Activated T-helper 2 cell treated with anti-CD3 and anti-CD28 coated beads, Interferon-gamma antibody, Interleukin-2, Interleukin-4, amounts not matched to agents 10 μg/mL and 5 μg/mL and 100 μg/mL, durations not matched to agents 14 hours and 24 hours and 36 hours (primary cell): Measurements from ENCODE around the gene ZNF672. TPM values are rescaled to one million over a fixed set of nuclear protein-coding genes. Genes with fewer than 3 reads are reported as not detected.
A peak's percentile ranks its signal among the peaks of the same experiment; 100 is the strongest.
"Not testable (repeated sequence)": the region's sequence is repeated elsewhere in the genome, so short reads cannot be mapped to it uniquely, and the experiment has no call there.

Source experiments
- DNase-seq: peaks from one replicate; pipeline ENCODE4 v3.0.0; 2021; ENCODE audit warnings: low spot score
- H3K27ac Mint-ChIP-seq: one replicate; pipeline ENCODE4 v1.8.0; 2021; ENCODE audit warnings: mixed read lengths
- H3K27me3 Mint-ChIP-seq: one replicate; pipeline ENCODE4 v1.8.0; 2021; ENCODE audit warnings: low read depth, mixed read lengths
- H3K36me3 Mint-ChIP-seq: one replicate; pipeline ENCODE4 v1.8.0; 2021; ENCODE audit warnings: low read depth, mixed read lengths
- H3K4me1 Mint-ChIP-seq: one replicate; pipeline ENCODE4 v1.8.0; 2021; ENCODE audit warnings: low read depth, mixed read lengths
- H3K4me3 Mint-ChIP-seq: one replicate; pipeline ENCODE4 v1.8.0; 2021; ENCODE audit warnings: low read depth, mild to moderate bottlenecking, moderate library complexity, mixed read lengths
- H3K9me3 Mint-ChIP-seq: one replicate; pipeline ENCODE4 v1.8.0; 2021; ENCODE audit warnings: mixed read lengths
- intact Hi-C: fragments of 100-400 bp; cut with micrococcal nuclease; formaldehyde crosslinking; loops from one replicate; pipeline ENCODE4 v1.15.1; 2023
- total RNA-seq: library from RNA; stranded (reverse); gene quantifications from 2 replicates; pipeline ENCODE4 v1.2.3, GENCODE V29; 2022

The ZNF672 gene
- 46.0 and 51.6 TPM in 2 replicates for total RNA-seq

GRCh38 chr1:248837781-248838356, at the start of gene ZNF672:
Gene ZNF672, plus strand, starts transcription at chr1:248838224. Its CDS starts 9,051 bp downstream, at chr1:248847275.
- Mint-ChIP-seq H3K27me3 (peaks cover 2% of the 10 kb centered on the region), H3K9me3 (no peaks in the 10 kb centered on the region), H3K4me1 (peaks cover 21% of the 10 kb centered on the region), H3K4me3 (no peak within 1 kb of the TSS), H3K27ac (peak within 1 kb of the TSS; percentile 90), H3K36me3 (peaks cover 7% of the 10 kb centered on the region)
- intact Hi-C loops, result loop anchor here (1.0 kb wide), 4 partner anchors 12 to 68 kb away; partner anchors contain the start of gene PGBD2
- peak; percentile 93 for DNase-seq

GRCh38 chr1:248788327-248788726, 49.7 kb upstream of the ZNF672 start:
- no peaks in the 10 kb centered on the region for H3K9me3 Mint-ChIP-seq
- DNase-seq, result no peak
- peaks cover 6% of the 10 kb centered on the region for H3K4me1 Mint-ChIP-seq

GRCh38 chr1:248789337-248789736, 48.7 kb upstream of the ZNF672 start:
- H3K36me3 Mint-ChIP-seq, H3K9me3 Mint-ChIP-seq, DNase-seq, intact Hi-C loops, H3K27ac Mint-ChIP-seq, H3K4me3 Mint-ChIP-seq, H3K27me3 Mint-ChIP-seq: not testable (repeated sequence)
- H3K4me1 Mint-ChIP-seq, result peaks cover 11% of the 10 kb centered on the region

More at GRCh38 chr1:248788327-248788726, 49.7 kb upstream of the ZNF672 start:
- intact Hi-C loops, result no loop called here
- Mint-ChIP-seq H3K4me3 (no peak overlapping the region), H3K27ac (no peak overlapping the region), H3K36me3 (no peaks in the 10 kb centered on the region), H3K27me3 (peaks cover 7% of the 10 kb centered on the region)

GRCh38 chr1:248790456-248790855, 47.6 kb upstream of the ZNF672 start:
- peaks cover 8% of the 10 kb centered on the region for H3K27me3 Mint-ChIP-seq
- H3K27ac Mint-ChIP-seq, result no peak overlapping the region
- peaks cover 8% of the 10 kb centered on the region for H3K9me3 Mint-ChIP-seq
- intact Hi-C loops, result no loop called here
- no peak overlapping the region for H3K4me3 Mint-ChIP-seq
- no peak for DNase-seq
- peaks cover 11% of the 10 kb centered on the region for H3K4me1 Mint-ChIP-seq
- no peaks in the 10 kb centered on the region for H3K36me3 Mint-ChIP-seq

GRCh38 chr1:248791010-248791409, 47.0 kb upstream of the ZNF672 start:
- peaks cover 9% of the 10 kb centered on the region for H3K27me3 Mint-ChIP-seq
- no peak for DNase-seq
- no peak overlapping the region for H3K27ac Mint-ChIP-seq
- H3K4me1 Mint-ChIP-seq, result peaks cover 8% of the 10 kb centered on the region
- intact Hi-C loops, result no loop called here
- no peak overlapping the region for H3K4me3 Mint-ChIP-seq
- peaks cover 8% of the 10 kb centered on the region for H3K9me3 Mint-ChIP-seq
- no peaks in the 10 kb centered on the region for H3K36me3 Mint-ChIP-seq

- Mint-ChIP-seq H3K9me3 (peaks cover 8% of the 10 kb centered on the region), H3K27me3 (peaks cover 15% of the 10 kb centered on the region), H3K36me3 (no peaks in the 10 kb centered on the region), H3K4me1 (peaks cover 5% of the 10 kb centered on the region), H3K4me3 (no peak overlapping the region), H3K27ac (no peak overlapping the region)
- intact Hi-C loops, result no loop called here
- DNase-seq, result no peak
These were observed 45.7 kb upstream of the ZNF672 start for GRCh38 chr1:248792342-248792741.

GRCh38 chr1:248793592-248793991, 44.4 kb upstream of the ZNF672 start:
- Mint-ChIP-seq H3K4me3 (no peak overlapping the region), H3K27ac (no peak overlapping the region), H3K9me3 (peaks cover 8% of the 10 kb centered on the region), H3K36me3 (no peaks in the 10 kb centered on the region), H3K27me3 (peaks cover 23% of the 10 kb centered on the region), H3K4me1 (peaks cover 5% of the 10 kb centered on the region)
- DNase-seq, result no peak
- intact Hi-C loops, result no loop called here

- H3K36me3 Mint-ChIP-seq, H3K4me1 Mint-ChIP-seq, H3K4me3 Mint-ChIP-seq, H3K9me3 Mint-ChIP-seq, H3K27ac Mint-ChIP-seq, DNase-seq, intact Hi-C loops: not testable (repeated sequence)
- peaks cover 24% of the 10 kb centered on the region for H3K27me3 Mint-ChIP-seq
These were observed 43.4 kb upstream of the ZNF672 start for GRCh38 chr1:248794663-248795062.

- DNase-seq, result no peak
- H3K27ac Mint-ChIP-seq, result no peak overlapping the region
- H3K36me3 Mint-ChIP-seq, result no peaks in the 10 kb centered on the region
- intact Hi-C loops, result no loop called here
- peaks cover 4% of the 10 kb centered on the region for H3K4me1 Mint-ChIP-seq
- H3K4me3 Mint-ChIP-seq, result no peak overlapping the region
- peaks cover 7% of the 10 kb centered on the region for H3K9me3 Mint-ChIP-seq
- peaks cover 26% of the 10 kb centered on the region for H3K27me3 Mint-ChIP-seq
These were observed 39.2 kb upstream of the ZNF672 start for GRCh38 chr1:248798791-248799190.

GRCh38 chr1:248800459-248800858, 37.6 kb upstream of the ZNF672 start:
- intact Hi-C loops, result no loop called here
- H3K27me3 Mint-ChIP-seq, result peaks cover 25% of the 10 kb centered on the region
- no peaks in the 10 kb centered on the region for H3K4me1 Mint-ChIP-seq
- H3K4me3 Mint-ChIP-seq, result no peak overlapping the region
- H3K27ac Mint-ChIP-seq, result no peak overlapping the region
- H3K36me3 Mint-ChIP-seq, result no peaks in the 10 kb centered on the region
- H3K9me3 Mint-ChIP-seq, result no peaks in the 10 kb centered on the region
- DNase-seq, result no peak

- peaks cover 18% of the 10 kb centered on the region for H3K27me3 Mint-ChIP-seq
- H3K4me1 Mint-ChIP-seq, result no peaks in the 10 kb centered on the region
- no peaks in the 10 kb centered on the region for H3K36me3 Mint-ChIP-seq
- H3K9me3 Mint-ChIP-seq, result no peaks in the 10 kb centered on the region
- H3K27ac Mint-ChIP-seq, result no peak overlapping the region
- intact Hi-C loops, result no loop called here
- DNase-seq, result no peak
- no peak overlapping the region for H3K4me3 Mint-ChIP-seq
These were observed 35.6 kb upstream of the ZNF672 start for GRCh38 chr1:248802454-248802853.

- DNase-seq, H3K4me1 Mint-ChIP-seq, H3K27ac Mint-ChIP-seq, intact Hi-C loops, H3K9me3 Mint-ChIP-seq, H3K36me3 Mint-ChIP-seq, H3K4me3 Mint-ChIP-seq: not testable (repeated sequence)
- peaks cover 10% of the 10 kb centered on the region for H3K27me3 Mint-ChIP-seq
These were observed 34.5 kb upstream of the ZNF672 start for GRCh38 chr1:248803501-248803900.

GRCh38 chr1:248804771-248805681, 33.0 kb upstream of the ZNF672 start:
- intact Hi-C loops, result no loop called here
- no peaks in the 10 kb centered on the region for H3K36me3 Mint-ChIP-seq
- H3K9me3 Mint-ChIP-seq, result no peaks in the 10 kb centered on the region
- peaks cover 6% of the 10 kb centered on the region for H3K27me3 Mint-ChIP-seq
- no peak overlapping the region for H3K27ac Mint-ChIP-seq
- no peak overlapping the region for H3K4me3 Mint-ChIP-seq
- DNase-seq, result no peak
- no peaks in the 10 kb centered on the region for H3K4me1 Mint-ChIP-seq
